Subcutaneous abdominal adipose tissue (tissue), 5 donors: ENCODE data around the gene TTLL4.
A peak's percentile ranks its signal among the peaks of the same experiment; 100 is the strongest.

Experiments used
- H3K27ac ChIP-seq: one replicate; pipeline ENCODE4 v1.7.0; 2013; ENCODE audit warnings: low read depth, mild to moderate bottlenecking, inconsistent platforms, low read length, moderate library complexity
- H3K27me3 ChIP-seq, 5 donors: one replicate each; pipeline ENCODE4 v1.7.0; 2013; ENCODE audit warnings: low read length in 5 of 5, inconsistent platforms in 1 of 5; ENCODE audit not compliant: control insufficient read depth in 5 of 5, insufficient read depth in 4 of 5
- H3K36me3 ChIP-seq, 5 donors: one replicate each; pipeline ENCODE4 v1.7.0; 2013; ENCODE audit warnings: low read length in 5 of 5; ENCODE audit not compliant: control insufficient read depth in 5 of 5, insufficient read depth in 5 of 5
- H3K4me1 ChIP-seq, 5 donors: one replicate each; pipeline ENCODE4 v1.7.0; 2013; ENCODE audit warnings: low read length in 5 of 5, mild to moderate bottlenecking in 3 of 5, moderate library complexity in 1 of 5; ENCODE audit not compliant: control insufficient read depth in 5 of 5, insufficient read depth in 5 of 5
- H3K4me3 ChIP-seq, 5 donors: one replicate each; pipeline ENCODE4 v1.7.0; 2013; ENCODE audit warnings: low read length in 5 of 5, low read depth in 1 of 5
- H3K9ac ChIP-seq, 5 donors: one replicate each; pipeline ENCODE4 v1.7.0; 2013; ENCODE audit warnings: low read length in 5 of 5, mild to moderate bottlenecking in 4 of 5, moderate library complexity in 3 of 5
- H3K9me3 ChIP-seq, 5 donors: one replicate each; pipeline ENCODE4 v1.7.0; 2013; ENCODE audit warnings: low read length in 5 of 5; ENCODE audit not compliant: control insufficient read depth in 5 of 5
- donor health status: healthy.
- donor health status: healthy.
- donor health status: healthy.
- donor health status: healthy.
- donor health status: healthy.

The TTLL4 gene

DNA sequence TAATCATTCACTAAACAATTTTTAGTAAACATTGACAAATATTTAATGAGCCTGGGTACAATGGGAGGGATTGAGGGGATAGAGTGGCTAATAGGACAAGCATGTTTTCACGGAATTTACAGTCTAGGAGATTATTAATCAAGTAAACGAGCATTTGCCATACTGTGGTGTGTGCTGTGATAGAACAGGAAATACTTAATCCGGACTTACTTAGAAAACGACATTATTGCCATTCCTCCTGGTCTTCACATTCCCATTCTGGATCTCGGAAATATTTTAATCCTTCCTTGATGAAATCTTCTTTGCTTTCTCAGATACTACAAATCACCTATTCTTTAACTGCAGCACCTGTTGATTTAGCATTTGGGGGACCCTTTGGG, 905 bp downstream of the TTLL4 start:
- peak overlapping the region; percentile 66 to 92 (median 89) for H3K9ac ChIP-seq
- no peaks in the 10 kb centered on the region for H3K9me3 ChIP-seq
- H3K27me3 ChIP-seq = no peaks in the 10 kb centered on the region
- peak overlapping the region; percentile 80 to 90 (median 84) for H3K4me3 ChIP-seq
- peaks cover 0 to 5% (median 4%) of the 10 kb centered on the region in 5 donors for H3K36me3 ChIP-seq
- peaks cover 0 to 18% (median 15%) of the 10 kb centered on the region in 5 donors for H3K4me1 ChIP-seq
- peak overlapping the region; percentile 91 for H3K27ac ChIP-seq

DNA sequence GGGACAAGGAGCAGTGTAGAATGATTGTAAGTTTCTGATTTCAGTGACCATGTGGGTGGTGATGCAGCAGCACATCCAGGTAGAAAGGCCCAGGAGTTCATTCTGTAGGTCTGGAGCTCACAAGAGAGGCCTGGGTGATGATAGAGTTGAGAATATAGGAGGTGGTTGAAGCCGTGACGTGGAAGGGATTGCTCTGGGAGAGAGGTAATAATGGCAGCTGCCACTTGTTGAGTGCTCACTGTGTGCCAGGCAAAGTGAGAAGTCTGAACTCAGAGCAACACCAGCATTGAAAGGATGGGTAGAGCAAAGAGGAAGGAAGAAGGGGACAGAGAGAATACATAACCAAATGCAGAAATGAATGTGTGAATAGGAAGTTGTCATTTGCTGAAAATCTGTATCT, 3.3 kb downstream of the TTLL4 start:
- Histone ChIP-seq H3K4me1 (peaks cover 0 to 18% (median 15%) of the 10 kb centered on the region in 5 donors), H3K36me3 (peaks cover 0 to 8% (median 4%) of the 10 kb centered on the region in 5 donors), H3K9ac (peak overlapping the region in 1 of 5 donors; percentile 35), H3K27ac (no peak overlapping the region), H3K9me3 (no peaks in the 10 kb centered on the region), H3K4me3 (no peak overlapping the region), H3K27me3 (no peaks in the 10 kb centered on the region)

DNA sequence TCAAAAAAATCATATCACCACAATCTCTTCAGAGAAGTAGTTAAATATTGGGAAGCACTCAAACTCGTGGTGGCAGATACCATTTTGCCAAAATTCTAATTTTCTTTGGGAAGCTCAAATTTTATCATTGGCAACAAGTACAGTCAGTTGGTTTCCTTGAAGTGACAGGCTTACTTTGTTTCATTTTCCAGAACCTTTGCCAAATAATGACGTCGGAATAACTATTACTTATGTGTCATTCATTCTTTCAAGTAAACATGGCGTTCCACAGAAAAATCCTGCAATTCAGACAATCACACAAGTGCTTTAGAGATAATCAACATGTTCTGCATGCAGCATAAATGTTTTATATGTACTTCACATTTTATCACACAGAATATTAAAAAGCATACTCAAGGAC, 5.4 kb downstream of the TTLL4 start:
- H3K4me1 ChIP-seq = peaks cover 0 to 11% (median 10%) of the 10 kb centered on the region in 5 donors
- H3K9ac ChIP-seq = no peak overlapping the region
- H3K27me3 ChIP-seq = no peaks in the 10 kb centered on the region
- peaks cover 0 to 8% (median 4%) of the 10 kb centered on the region in 5 donors for H3K36me3 ChIP-seq
- no peak overlapping the region for H3K4me3 ChIP-seq
- no peak overlapping the region for H3K27ac ChIP-seq
- no peaks in the 10 kb centered on the region for H3K9me3 ChIP-seq

DNA sequence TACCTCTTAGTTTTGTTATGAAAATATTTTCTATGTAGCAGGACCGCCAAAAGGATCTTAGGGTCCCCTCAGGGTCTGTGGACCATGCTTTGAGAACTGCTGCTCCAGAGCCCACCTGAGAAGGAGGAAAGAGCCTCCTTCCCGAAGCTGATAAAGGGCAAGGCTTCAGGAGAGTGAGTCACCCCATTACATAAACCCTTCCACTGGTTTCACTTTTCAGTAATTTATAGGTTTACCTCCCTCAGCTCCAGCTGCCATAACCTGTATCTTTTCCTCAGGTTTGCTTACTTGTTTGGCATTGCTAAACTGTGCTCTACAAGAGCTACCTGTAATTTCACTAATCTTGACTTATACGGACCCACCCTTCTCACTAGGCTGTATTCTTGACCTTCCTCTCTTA, 6.6 kb downstream of the TTLL4 start:
- Histone ChIP-seq H3K9me3 (no peaks in the 10 kb centered on the region), H3K4me3 (no peak overlapping the region), H3K4me1 (no peaks in the 10 kb centered on the region), H3K27ac (no peak overlapping the region), H3K27me3 (no peaks in the 10 kb centered on the region), H3K9ac (no peak overlapping the region), H3K36me3 (peaks cover 0 to 8% (median 4%) of the 10 kb centered on the region in 5 donors)

DNA sequence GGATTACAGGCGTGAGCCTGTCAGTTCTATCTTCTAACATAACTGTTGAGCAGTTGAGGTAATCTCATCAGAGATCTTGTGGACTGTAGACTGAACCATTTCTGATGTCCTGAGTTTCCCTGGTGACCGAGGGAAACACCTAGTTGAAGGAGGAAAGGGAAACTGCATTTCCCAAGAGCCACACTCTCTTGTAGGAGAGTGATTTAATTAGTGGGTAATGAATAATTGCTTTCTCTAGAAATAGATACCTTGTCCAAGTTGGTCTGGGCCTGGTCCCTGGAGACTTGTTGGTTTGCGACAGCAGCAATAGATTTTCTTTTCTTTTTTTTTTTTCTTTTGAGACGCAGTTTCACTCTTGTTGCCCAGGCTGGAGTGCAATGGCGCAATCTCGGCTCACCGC, 7.4 kb downstream of the TTLL4 start:
- no peak overlapping the region for H3K27ac ChIP-seq
- H3K9me3 ChIP-seq = no peaks in the 10 kb centered on the region
- no peaks in the 10 kb centered on the region for H3K4me1 ChIP-seq
- H3K9ac ChIP-seq = no peak overlapping the region
- H3K4me3 ChIP-seq = no peak overlapping the region
- H3K27me3 ChIP-seq = no peaks in the 10 kb centered on the region
- peaks cover 0 to 8% (median 4%) of the 10 kb centered on the region in 5 donors for H3K36me3 ChIP-seq

DNA sequence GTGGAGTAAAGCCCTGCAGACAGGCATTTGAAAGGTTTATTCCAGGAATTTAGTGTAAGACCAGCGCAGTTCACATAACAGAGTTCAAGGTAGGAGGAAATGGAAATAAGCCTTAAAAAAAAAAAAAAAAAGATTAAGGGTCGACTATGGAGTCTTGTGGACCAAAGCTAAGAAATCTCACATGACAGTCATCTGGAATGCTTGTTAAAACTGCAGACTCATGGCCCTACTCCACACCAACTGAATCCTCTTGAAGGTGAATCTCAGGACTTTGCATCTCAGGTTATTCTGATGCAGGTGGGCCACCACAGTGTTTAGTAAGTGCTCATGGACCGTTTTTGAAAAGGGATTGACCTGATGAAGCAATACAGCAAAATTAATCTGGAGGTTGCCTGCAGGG, 8.8 kb downstream of the TTLL4 start:
- Histone ChIP-seq H3K9ac (no peak overlapping the region), H3K4me3 (no peak overlapping the region), H3K27ac (no peak overlapping the region), H3K4me1 (no peaks in the 10 kb centered on the region), H3K27me3 (no peaks in the 10 kb centered on the region), H3K36me3 (peaks cover 0 to 8% (median 4%) of the 10 kb centered on the region in 5 donors), H3K9me3 (no peaks in the 10 kb centered on the region)

DNA sequence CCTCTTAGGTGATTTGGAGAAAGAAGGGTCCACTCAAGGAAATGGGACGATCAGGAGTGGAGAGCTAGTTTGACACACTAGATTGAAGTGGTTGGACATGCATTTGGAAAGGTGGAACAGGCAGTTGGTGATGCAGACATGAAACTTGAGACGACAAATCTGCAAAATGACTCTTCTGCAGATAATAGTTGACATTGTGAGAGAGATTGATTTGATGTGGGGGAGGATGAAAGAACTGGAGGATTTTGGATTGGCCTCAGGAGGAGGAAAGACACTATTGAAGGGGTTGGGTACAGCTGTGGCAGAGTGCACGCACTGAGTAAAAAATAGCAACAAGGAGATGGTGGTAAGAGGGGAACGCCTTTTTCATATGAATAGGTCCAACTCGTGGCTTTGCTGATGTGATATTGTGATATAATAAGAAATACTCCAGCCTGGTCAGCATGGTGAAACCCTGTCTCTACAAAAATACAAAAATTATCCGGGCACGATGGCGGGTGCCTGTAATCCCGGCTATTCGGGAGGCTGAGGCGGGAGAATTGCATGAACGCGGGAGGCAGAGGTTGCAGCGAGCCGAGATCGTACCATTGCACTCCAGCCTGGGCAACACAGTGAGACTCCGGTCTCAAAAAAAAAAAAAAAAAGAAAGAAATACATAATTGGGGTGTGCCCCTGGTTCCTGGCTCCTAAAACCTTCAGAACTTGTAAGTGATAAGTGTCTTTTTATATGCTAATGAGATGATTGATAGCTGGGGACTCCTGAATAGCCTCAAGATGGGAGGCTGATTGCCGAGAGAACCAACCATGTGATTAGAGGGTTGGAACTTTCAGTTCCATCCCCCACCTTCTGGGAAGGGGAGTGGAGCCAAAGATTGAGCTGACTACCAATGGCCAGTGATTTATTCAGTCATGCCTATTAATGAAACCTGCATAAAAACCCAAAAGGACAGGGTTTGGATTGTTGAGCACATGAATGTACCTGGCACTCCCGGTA, 9.7 kb downstream of the TTLL4 start:
- Histone ChIP-seq H3K27me3 (no peaks in the 10 kb centered on the region), H3K4me3 (no peak overlapping the region), H3K27ac (no peak overlapping the region), H3K4me1 (no peaks in the 10 kb centered on the region), H3K36me3 (peaks cover 0 to 8% (median 4%) of the 10 kb centered on the region in 5 donors), H3K9ac (no peak overlapping the region), H3K9me3 (peaks cover 0 to 2% (median 0%) of the 10 kb centered on the region in 5 donors)

DNA sequence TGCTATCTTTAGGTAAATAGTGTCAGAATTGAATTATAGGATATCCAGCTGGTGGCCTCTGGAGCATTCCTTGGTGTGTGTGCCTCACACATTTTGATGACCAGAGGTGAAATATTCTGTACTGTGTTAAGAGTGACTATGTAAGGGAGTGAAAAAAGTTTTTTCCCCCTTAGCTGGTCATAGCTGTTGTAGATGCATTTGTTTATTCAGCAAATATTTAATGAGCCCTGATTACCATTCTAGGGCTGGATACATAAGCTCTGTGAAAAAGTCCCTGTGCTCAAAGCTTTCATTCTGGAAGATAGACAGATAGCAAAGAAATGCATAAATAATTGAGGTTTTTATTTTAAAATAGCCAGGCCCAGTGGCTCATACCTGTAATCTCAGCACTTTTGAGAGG, 10.9 kb downstream of the TTLL4 start:
- H3K9me3 ChIP-seq = peaks cover 0 to 11% (median 3%) of the 10 kb centered on the region in 5 donors
- no peaks in the 10 kb centered on the region for H3K27me3 ChIP-seq
- no peaks in the 10 kb centered on the region for H3K4me1 ChIP-seq
- no peak overlapping the region for H3K27ac ChIP-seq
- H3K4me3 ChIP-seq = no peak overlapping the region
- peaks cover 0 to 3% (median 0%) of the 10 kb centered on the region in 5 donors for H3K36me3 ChIP-seq
- no peak overlapping the region for H3K9ac ChIP-seq

DNA sequence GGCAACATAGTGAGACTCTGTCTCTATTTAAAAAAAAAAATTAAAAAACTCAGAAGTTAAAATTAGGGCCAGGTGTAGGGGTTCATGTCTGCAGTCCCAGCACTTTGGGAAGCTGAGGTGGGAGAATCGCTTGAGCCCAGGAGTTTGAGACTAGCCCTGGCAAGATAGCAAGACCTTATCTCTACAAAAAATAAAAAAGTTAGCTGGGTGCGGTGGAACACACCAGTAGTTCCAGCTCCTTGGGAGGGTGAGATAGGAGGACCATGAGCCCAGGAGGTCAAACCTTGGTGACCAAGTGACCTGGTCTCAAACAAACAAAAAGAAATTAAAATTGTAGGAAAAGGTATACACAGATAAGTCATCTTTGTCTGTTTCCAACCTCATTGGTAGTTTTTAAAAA, 11.3 kb downstream of the TTLL4 start:
- H3K27ac ChIP-seq = no peak overlapping the region

DNA sequence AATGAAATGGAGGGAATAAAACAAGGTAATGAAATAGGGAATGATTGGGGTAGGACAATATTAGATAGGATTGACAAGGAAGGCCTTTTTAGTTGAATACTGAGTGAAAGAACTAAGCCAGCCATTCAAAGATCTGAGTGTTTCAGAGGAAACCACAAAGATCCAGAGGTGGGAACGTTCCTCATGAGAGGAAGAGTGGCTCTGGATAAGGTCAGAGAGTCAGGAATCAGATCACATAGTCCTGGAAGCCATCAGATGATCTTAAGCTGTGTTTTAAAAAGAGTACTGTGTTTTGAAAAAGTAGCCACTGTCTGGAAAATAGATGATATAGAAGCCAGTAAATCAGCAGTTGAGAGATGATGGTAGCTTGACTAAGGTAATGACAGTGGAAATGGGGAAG, 11.8 kb downstream of the TTLL4 start:
- no peak overlapping the region for H3K9ac ChIP-seq
- no peak overlapping the region for H3K4me3 ChIP-seq
- H3K27ac ChIP-seq = no peak overlapping the region
- H3K36me3 ChIP-seq = peaks cover 0 to under 1% (median 0%) of the 10 kb centered on the region in 5 donors
- peaks cover 0 to 11% (median 4%) of the 10 kb centered on the region in 5 donors for H3K9me3 ChIP-seq
- H3K27me3 ChIP-seq = no peaks in the 10 kb centered on the region
- no peaks in the 10 kb centered on the region for H3K4me1 ChIP-seq

More for the DNA sequence above, 11.3 kb downstream of the TTLL4 start:
- H3K9me3 ChIP-seq = peaks cover 0 to 11% (median 4%) of the 10 kb centered on the region in 5 donors
- no peaks in the 10 kb centered on the region for H3K27me3 ChIP-seq
- H3K4me3 ChIP-seq = no peak overlapping the region
- no peak overlapping the region for H3K9ac ChIP-seq
- no peaks in the 10 kb centered on the region for H3K4me1 ChIP-seq
- H3K36me3 ChIP-seq = peaks cover 0 to 3% (median 0%) of the 10 kb centered on the region in 5 donors
